HG02678 (cell line): ENCODE results near the gene ZNF160.
A peak's percentile ranks its signal among the peaks of the same experiment; 100 is the strongest.
"Not testable (repeated sequence)": the region's sequence is repeated elsewhere in the genome, so short reads cannot be mapped to it uniquely, and the experiment has no call there.

Experiments
- ATAC-seq: cut with Tn5 transposase; IDR thresholded peaks from one replicate; pipeline ENCODE4 v1.9.1; 2021; ENCODE audit warnings: mild to moderate bottlenecking, moderate library complexity; ENCODE audit not compliant: unreplicated experiment

The ZNF160 gene

DNA sequence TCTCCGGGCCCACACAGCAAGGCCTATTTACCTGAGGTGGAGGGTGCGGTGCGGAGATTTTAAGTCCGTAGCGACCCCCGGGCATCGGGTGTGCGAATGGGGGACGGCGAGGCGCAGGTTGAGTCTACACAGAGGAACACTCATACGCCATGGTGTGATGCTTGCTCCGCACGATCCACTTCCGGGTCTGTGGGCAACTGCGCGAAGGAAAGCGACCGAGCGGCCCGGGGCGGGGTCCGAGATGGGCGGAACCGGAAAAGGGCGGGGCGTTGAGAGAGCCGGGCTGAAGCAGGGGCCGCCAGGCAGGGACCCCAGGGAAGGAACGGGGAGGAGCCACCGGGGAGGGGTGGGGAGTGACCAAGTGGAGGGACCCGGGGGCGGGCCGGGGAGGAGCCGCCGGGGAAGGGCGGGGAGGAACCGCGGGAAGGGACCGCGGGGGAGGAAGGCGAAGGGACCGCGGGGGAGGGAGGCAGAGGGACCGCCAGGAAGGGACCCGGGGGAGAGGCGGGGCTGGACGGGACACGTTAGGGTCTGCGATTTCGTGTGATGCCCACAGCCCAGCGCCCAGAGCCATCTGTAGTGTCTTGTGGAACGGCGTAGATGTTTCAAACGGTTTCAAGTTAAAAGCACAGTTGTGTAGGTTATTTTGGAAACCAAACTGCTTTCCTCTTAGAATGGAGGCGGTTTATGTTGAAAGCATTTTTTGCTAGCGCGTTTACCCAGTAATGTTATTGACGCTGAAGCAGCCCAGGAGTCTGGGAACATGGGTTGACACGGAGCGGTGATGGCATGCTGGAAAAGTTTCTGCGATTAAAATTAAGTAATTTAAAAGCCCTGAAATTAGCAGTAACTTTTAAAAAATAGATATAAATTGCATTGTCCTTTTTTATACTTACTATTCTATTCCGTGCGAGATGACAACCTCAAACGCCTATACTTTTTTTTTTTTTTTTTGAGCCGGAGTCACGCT lies at the start of gene ZNF160:
Gene ZNF160, minus strand, starts transcription at position 189 of the 970 bp plus-strand sequence. CDS start 17,146 bp downstream, outside the sequence.
- ATAC-seq = peak; percentile 95

DNA sequence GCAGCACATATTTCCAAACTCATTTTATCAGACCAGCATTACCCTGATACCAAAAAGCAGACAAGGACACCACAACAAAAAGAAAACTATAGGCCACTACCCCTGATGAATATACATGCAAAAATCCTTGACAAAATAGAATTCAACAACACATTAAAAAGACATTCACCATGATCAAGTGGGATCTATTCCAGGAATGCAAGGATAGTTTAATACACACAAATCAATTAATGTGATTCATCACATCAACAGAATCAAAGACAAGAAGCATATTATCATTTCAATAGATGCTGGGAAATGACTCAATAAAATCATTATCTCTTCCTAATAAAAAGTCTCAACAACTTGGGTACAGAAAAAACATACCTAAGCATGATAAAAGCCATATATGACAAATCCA lies 44.4 kb upstream of the ZNF160 start:
- no peak for ATAC-seq

- no peak for ATAC-seq
Observed at GRCh38 chr19:53140351-53140750, 37.1 kb upstream of the ZNF160 start.

- ATAC-seq = no peak
Observed at GRCh38 chr19:53136432-53136831, 33.2 kb upstream of the ZNF160 start.

- no peak for ATAC-seq
Observed at GRCh38 chr19:53132141-53132991, 29.1 kb upstream of the ZNF160 start, which contains the start of gene ZNF415. Gene ZNF415, minus strand, starts transcription at chr19:53132910. Its CDS starts 10,234 bp downstream, at chr19:53122676.

- ATAC-seq = no peak
Observed at GRCh38 chr19:53131727-53132126, 28.5 kb upstream of the ZNF160 start.

DNA sequence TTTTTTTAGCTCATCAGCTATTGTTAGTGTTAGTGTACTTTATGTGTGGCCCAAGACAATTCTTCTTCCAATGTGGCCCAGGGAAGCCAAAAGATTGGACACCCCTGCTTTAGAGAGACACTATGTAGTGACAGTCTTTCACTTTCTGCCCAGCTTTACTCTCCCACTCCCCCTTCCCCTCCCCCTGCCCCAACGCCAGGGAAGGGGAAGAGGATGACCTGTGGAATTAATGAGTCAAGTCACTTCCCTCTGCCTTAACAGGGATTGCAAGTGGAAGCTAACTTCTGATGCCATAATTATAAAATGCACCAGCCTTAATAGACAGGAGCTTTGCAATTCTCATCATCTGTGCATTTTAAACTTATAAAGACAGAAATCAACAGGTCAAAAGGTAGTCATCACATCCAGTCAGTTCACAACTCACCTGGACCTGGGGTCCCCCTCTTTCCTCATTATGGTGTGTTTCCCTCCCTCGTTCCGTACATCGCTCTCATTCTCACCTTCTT lies 27.9 kb upstream of the ZNF160 start:
- no peak for ATAC-seq

DNA sequence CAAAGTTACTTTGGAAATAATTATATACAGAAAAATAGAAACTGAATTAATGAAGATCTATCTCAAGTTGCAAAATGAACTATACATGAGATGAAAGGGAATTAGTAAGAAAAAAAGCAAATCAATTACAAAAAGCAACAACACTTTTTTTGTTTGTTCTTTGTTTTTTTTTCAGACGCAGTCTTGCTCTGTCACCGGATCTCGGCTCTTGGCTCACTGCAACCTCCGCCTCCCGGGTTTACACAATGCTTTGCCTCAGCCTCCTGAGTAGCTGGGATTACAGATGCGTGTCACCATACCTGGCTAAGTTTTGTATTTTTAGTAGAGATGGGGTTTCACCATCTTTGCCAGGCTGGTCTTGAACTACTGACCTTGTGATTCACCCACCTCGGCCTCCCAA lies 27.3 kb upstream of the ZNF160 start:
- ATAC-seq = no peak

- ATAC-seq = not testable (repeated sequence)
Observed at GRCh38 chr19:53126733-53127526, 23.7 kb upstream of the ZNF160 start.

DNA sequence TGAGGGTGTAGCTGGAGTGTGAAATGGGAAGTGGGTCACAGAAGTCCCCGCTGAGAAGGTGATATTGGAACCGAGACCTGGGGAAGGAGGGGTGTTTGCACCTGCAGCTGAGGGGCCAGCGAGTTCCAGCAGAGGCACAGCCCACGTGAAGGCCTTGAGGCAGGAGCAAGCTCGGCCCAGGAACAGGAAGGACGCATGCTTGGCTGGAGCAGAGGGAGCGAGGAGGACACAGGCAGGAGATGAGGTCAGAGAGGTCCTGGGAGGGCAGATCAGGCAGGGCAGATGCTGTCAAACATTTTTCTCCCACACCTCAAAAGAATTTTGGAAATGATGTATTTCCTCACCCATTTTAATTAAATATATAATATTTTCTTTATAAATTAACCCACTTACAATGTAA lies 20.2 kb upstream of the ZNF160 start:
- ATAC-seq = no peak

GRCh38 chr19:53112286-53112685 lies 9.1 kb upstream of the ZNF160 start:
- no peak for ATAC-seq

DNA sequence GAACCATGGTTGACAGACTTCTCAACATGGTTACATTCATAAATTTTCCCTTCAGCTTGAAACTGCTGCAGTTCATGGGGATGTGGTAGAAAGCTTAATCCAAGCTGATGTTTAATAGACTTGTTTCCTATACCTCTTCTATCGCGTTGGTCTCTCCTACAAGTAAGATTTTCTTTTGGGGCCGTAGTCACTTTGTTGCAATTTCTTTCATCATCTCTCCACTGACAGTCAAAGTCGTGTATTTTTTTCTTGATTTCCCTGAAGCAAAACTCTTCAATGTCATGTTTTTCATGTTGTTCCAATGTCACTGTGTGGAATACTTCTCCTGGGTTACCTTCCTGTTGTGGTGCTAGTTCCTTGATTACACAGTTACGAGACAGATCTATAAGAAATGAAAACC lies 6.3 kb upstream of the ZNF160 start:
- ATAC-seq = no peak

GRCh38 chr19:53102756-53103233 lies 427 bp downstream of the ZNF160 start:
- ATAC-seq = peak; percentile 24

DNA sequence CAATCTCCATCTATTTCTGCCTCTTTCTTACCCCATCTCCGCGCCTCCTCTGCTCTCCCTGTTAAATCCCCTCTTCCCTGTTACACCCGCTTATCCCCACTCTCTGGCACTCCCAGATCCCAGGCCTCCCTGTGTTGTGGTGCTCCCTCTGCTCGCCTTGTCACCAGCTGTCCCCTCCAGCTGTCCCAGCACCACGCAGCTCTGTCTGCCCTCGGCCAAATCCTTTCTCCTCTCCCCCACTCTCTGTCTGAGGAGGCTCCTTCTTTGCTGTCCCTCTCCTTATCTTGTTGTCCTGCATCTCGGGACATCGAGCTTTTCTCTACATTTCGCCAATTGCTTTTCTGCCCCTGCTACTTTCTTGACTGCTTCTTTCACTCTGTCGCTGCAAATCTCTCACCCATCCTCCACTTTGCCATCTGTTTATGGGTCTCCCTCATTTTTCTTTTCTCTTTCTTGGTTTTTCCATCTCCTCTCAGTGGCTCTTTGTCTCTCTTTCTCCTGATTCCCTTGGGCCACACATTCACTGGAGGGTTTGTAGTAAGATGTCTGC lies 941 bp downstream of the ZNF160 start:
- no peak for ATAC-seq

- ATAC-seq = no peak
Observed at GRCh38 chr19:53101518-53101917, 1.7 kb downstream of the ZNF160 start.

GRCh38 chr19:53098570-53098969 lies 4.7 kb downstream of the ZNF160 start:
- ATAC-seq = not testable (repeated sequence)

DNA sequence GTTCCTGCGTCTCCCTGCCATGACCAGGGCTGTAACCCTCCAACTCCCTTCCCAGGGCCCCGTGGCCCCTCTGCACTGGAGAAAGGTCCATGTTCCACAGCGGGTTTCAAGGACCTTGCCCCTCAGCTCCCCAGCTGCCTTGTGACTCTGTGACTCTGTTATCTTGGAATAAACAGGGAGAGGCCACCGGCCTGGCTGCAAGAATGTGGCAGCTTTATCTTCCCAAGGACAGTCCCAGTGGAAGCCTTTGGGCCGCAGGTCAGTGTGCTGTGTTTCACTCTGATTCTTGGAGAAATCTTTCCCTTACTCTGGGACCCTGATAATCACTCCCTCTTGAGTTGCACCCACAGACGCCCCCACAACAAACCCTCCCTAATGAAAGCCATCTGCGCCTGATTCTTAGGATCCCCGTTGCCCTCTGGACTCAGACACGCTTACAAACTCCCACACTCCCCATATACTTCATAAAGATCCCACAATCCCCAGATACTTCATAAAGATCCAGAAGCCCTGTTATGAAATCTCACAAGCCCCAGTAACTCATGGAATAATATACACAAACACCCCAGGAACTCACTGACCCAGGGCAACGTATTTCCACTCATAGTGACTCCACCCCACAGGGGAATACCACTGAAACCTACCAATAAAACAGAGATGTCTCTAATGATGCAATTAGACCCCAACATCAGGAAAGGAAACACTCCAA lies 6.1 kb downstream of the ZNF160 start:
- not testable (repeated sequence) for ATAC-seq

- ATAC-seq = not testable (repeated sequence)
Observed at GRCh38 chr19:53096579-53096978, 6.6 kb downstream of the ZNF160 start.
